ENCODE measurements around the gene NID1.
"Not testable (repeated sequence)": the region's sequence is repeated elsewhere in the genome, so short reads cannot be mapped to it uniquely, and the experiment has no call there.

DNA sequence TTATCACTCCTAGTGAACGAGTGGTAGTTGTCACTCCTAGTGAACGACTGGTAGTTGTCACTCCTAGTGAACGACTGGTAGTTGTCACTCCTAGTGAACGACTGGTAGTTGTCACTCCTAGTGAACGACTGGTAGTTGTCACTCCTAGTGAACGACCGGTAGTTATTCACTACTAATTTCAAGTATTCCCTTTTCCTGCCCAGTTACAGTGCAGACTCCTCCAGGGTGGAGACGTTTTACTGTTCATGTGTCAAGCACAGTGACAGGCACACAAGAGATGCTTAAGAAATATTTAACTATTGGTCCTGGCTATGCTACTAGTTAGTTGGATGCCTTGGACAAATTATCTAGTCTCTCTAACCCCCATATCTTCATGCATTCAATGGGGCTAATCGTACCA lies 61.8 kb downstream of the NID1 start:
- TF ChIP-seq, protein P1, sequence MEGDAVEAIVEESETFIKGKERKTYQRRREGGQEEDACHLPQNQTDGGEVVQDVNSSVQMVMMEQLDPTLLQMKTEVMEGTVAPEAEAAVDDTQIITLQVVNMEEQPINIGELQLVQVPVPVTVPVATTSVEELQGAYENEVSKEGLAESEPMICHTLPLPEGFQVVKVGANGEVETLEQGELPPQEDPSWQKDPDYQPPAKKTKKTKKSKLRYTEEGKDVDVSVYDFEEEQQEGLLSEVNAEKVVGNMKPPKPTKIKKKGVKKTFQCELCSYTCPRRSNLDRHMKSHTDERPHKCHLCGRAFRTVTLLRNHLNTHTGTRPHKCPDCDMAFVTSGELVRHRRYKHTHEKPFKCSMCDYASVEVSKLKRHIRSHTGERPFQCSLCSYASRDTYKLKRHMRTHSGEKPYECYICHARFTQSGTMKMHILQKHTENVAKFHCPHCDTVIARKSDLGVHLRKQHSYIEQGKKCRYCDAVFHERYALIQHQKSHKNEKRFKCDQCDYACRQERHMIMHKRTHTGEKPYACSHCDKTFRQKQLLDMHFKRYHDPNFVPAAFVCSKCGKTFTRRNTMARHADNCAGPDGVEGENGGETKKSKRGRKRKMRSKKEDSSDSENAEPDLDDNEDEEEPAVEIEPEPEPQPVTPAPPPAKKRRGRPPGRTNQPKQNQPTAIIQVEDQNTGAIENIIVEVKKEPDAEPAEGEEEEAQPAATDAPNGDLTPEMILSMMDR (conservative IDR thresholded peaks at IDR 0.05) = not testable (repeated sequence)
- not testable (repeated sequence) for TF ChIP-seq ZFX (IDR thresholded peaks at IDR 0.05)

Measured in C4-2B (cell line).